ENCODE results near the gene GGA1. TPM values are rescaled to one million over a fixed set of nuclear protein-coding genes. Genes with fewer than 3 reads are reported as not detected.
"Not testable (repeated sequence)": the region's sequence is repeated elsewhere in the genome, so short reads cannot be mapped to it uniquely, and the experiment has no call there.

GGA1 gene
- total RNA-seq, 1 experiment from 2014 or later = 99.2 TPM

GRCh38 chr22:37654563-37655251 is 46.1 kb downstream of the GGA1 start:
- no TSS peak for BruUV-seq (replicated peaks)
- Histone ChIP-seq H3K27ac (no peak overlapping the region), H3K4me3 (no peak overlapping the region), H2AFZ (no peak overlapping the region), H3K36me3 (ENCODE audit: low read depth) (0 out of 2 replicates have a peak, but pooled peaks cover 5% of the 10 kb centered on the region), H3K79me2 (ENCODE audit: low read depth) (peaks cover 7% of the 10 kb centered on the region), H3K9me2 (ENCODE audit: insufficient read depth) (no peaks in the 10 kb centered on the region), H3K27me3 (ENCODE audit: insufficient read depth, low read depth) (no peaks in the 10 kb centered on the region), H3F3A (ENCODE audit: insufficient read depth, low read depth) (peaks cover 22% of the 10 kb centered on the region), H3K4me2 (no peak overlapping the region), H3K4me1 (replicated peaks; ENCODE audit: insufficient read depth) (peaks cover 11% of the 10 kb centered on the region), H4K20me1 (ENCODE audit: insufficient read depth) (peaks cover 3% of the 10 kb centered on the region), H3K9me3 (ENCODE audit: insufficient read depth, low read depth) (no peaks in the 10 kb centered on the region)
- DNase-seq = no peak
- intact Hi-C loops (cut with micrococcal nuclease; ENCODE audit: unreplicated experiment) = no loop called here
- ChIA-PET POLR2A (ENCODE audit: unreplicated experiment) (interaction anchor here (0.5 to 0.6 kb wide), 2 partner anchors 153 to 225 kb away, joined by 3 to 4 read pairs; partner anchors contain the start of gene GCAT), CTCF (interaction anchor here (0.6 kb wide), 1 partner anchor 971 kb away, joined by 3 read pairs; no protein-coding TSS in a partner anchor)
- no peak for TF ChIP-seq CTCF (conservative IDR thresholded peaks at IDR 0.05)
- no peak for TF ChIP-seq EZH2 (IDR thresholded peaks at IDR 0.05; ENCODE audit: low read depth)

GRCh38 chr22:37655252-37655563 is 46.6 kb downstream of the GGA1 start:
- no peak for TF ChIP-seq CTCF (conservative IDR thresholded peaks at IDR 0.05)
- no peak for TF ChIP-seq EZH2 (IDR thresholded peaks at IDR 0.05; ENCODE audit: low read depth)
- intact Hi-C loops (cut with micrococcal nuclease; ENCODE audit: unreplicated experiment) = no loop called here
- CTCF ChIA-PET = no interaction called here
- H4K20me1 ChIP-seq (ENCODE audit: insufficient read depth) = peaks cover 8% of the 10 kb centered on the region
- H3K9me3 ChIP-seq (ENCODE audit: insufficient read depth, low read depth) = no peaks in the 10 kb centered on the region
- H3K36me3 ChIP-seq (ENCODE audit: low read depth) = 0 out of 2 replicates have a peak, but pooled peaks cover 5% of the 10 kb centered on the region
- H3K4me1 ChIP-seq (replicated peaks; ENCODE audit: insufficient read depth) = peaks cover 16% of the 10 kb centered on the region
- H3F3A ChIP-seq (ENCODE audit: insufficient read depth, low read depth) = peaks cover 25% of the 10 kb centered on the region
- no peak overlapping the region for H3K4me2 ChIP-seq
- H3K4me3 ChIP-seq = no peak overlapping the region
- no peak overlapping the region for H2AFZ ChIP-seq
- no TSS peak for BruUV-seq (replicated peaks)
- H3K9me2 ChIP-seq (ENCODE audit: insufficient read depth) = no peaks in the 10 kb centered on the region
- no peak for DNase-seq
- no peak overlapping the region for H3K27ac ChIP-seq
- POLR2A ChIA-PET (ENCODE audit: unreplicated experiment) = no interaction called here
- no peaks in the 10 kb centered on the region for H3K27me3 ChIP-seq (ENCODE audit: insufficient read depth, low read depth)
- peaks cover 12% of the 10 kb centered on the region for H3K79me2 ChIP-seq (ENCODE audit: low read depth)

GRCh38 chr22:37656583-37656982 is 47.9 kb downstream of the GGA1 start:
- Histone ChIP-seq H3K4me1 (replicated peaks; ENCODE audit: insufficient read depth) (peaks cover 28% of the 10 kb centered on the region), H3F3A (ENCODE audit: insufficient read depth, low read depth) (peaks cover 25% of the 10 kb centered on the region), H3K79me2 (ENCODE audit: low read depth) (peaks cover 25% of the 10 kb centered on the region), H4K20me1 (ENCODE audit: insufficient read depth) (peaks cover 14% of the 10 kb centered on the region)
- DNase-seq; H2AFZ ChIP-seq; H3K27me3 ChIP-seq (ENCODE audit: insufficient read depth, low read depth); H3K4me2 ChIP-seq; CTCF ChIA-PET; BruUV-seq (replicated peaks); intact Hi-C loops (cut with micrococcal nuclease; ENCODE audit: unreplicated experiment); H3K4me3 ChIP-seq; H3K36me3 ChIP-seq (ENCODE audit: low read depth); H3K27ac ChIP-seq; H3K9me3 ChIP-seq (ENCODE audit: insufficient read depth, low read depth); H3K9me2 ChIP-seq (ENCODE audit: insufficient read depth): not testable (repeated sequence)
- POLR2A ChIA-PET (ENCODE audit: unreplicated experiment) = interaction anchor here (0.7 kb wide), 1 partner anchor 131 kb away, joined by 4 read pairs; no protein-coding TSS in a partner anchor

Data from PC-9 (cell line).